Bronchial epithelial cell (primary cell): ENCODE data around the gene NPHP1. TPM values are rescaled to one million over a fixed set of nuclear protein-coding genes. Genes with fewer than 3 reads are reported as not detected.
"Not testable (repeated sequence)": the region's sequence is repeated elsewhere in the genome, so short reads cannot be mapped to it uniquely, and the experiment has no call there.

Experiments used
- DNase-seq: peaks from one replicate; pipeline ENCODE4 v3.0.0-alpha.2; 2010; ENCODE audit warnings: low read depth
- FAIRE-seq: peaks from 2 replicates; lab custom pipeline; 2011; peaks lifted over from hg19 to GRCh38; lab: Jason Lieb, UNC
- H3K27me3 ChIP-seq: 2 replicates; pipeline ENCODE4 v1.5.1; 2011; ENCODE audit warnings: low read length; ENCODE audit not compliant: control insufficient read depth, insufficient read depth
- H3K36me3 ChIP-seq: 2 replicates; pipeline ENCODE4 v1.5.1; 2011; ENCODE audit warnings: low read length; ENCODE audit not compliant: control insufficient read depth, insufficient read depth
- H3K4me3 ChIP-seq: 2 replicates; pipeline ENCODE4 v1.5.1; 2011; ENCODE audit warnings: mild to moderate bottlenecking, low read depth, low read length, control low read depth
- total RNA-seq: library from RNA; depleted of rRNA; stranded (reverse); fragments of >200 nt; gene quantifications from 2 replicates; pipeline ENCODE4 v1.2.1, GENCODE V29; 2014
- TF ChIP-seq, protein P1 (sequence below): IDR thresholded peaks from 2 replicates; pipeline ENCODE4 v1.5.1; 2011; ENCODE audit warnings: mild to moderate bottlenecking, moderate library complexity, low read length, control low read depth, inconsistent platforms; ENCODE audit not compliant: insufficient read depth, severe bottlenecking

The NPHP1 gene
- total RNA-seq, 1 donor from 2014 or later, result 1.6 TPM

DNA sequence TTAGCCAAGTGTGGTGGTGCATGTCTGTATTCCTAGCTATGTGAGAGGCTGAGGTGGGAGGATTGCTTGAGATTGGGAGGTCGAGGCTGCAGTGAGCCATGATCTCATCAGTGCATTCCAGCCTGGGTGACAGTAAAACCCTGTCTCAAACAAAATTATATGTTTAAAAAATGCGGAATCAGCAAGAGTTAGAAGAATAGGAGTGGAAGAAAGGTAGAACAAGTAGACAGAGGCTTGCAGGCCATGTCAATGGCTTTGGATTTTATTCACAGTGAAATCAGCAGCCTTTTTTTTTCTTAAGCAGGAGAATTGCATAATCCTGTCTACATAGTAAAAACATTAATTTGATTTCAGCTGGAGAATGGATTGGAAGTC, 15.4 kb upstream of the NPHP1 start:
- Histone ChIP-seq H3K36me3 (no peaks in the 10 kb centered on the region), H3K4me3 (no peak overlapping the region), H3K27me3 (no peaks in the 10 kb centered on the region)
- FAIRE-seq, result no peak
- TF ChIP-seq, protein P1, sequence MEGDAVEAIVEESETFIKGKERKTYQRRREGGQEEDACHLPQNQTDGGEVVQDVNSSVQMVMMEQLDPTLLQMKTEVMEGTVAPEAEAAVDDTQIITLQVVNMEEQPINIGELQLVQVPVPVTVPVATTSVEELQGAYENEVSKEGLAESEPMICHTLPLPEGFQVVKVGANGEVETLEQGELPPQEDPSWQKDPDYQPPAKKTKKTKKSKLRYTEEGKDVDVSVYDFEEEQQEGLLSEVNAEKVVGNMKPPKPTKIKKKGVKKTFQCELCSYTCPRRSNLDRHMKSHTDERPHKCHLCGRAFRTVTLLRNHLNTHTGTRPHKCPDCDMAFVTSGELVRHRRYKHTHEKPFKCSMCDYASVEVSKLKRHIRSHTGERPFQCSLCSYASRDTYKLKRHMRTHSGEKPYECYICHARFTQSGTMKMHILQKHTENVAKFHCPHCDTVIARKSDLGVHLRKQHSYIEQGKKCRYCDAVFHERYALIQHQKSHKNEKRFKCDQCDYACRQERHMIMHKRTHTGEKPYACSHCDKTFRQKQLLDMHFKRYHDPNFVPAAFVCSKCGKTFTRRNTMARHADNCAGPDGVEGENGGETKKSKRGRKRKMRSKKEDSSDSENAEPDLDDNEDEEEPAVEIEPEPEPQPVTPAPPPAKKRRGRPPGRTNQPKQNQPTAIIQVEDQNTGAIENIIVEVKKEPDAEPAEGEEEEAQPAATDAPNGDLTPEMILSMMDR, result no peak
- no peak for DNase-seq

DNA sequence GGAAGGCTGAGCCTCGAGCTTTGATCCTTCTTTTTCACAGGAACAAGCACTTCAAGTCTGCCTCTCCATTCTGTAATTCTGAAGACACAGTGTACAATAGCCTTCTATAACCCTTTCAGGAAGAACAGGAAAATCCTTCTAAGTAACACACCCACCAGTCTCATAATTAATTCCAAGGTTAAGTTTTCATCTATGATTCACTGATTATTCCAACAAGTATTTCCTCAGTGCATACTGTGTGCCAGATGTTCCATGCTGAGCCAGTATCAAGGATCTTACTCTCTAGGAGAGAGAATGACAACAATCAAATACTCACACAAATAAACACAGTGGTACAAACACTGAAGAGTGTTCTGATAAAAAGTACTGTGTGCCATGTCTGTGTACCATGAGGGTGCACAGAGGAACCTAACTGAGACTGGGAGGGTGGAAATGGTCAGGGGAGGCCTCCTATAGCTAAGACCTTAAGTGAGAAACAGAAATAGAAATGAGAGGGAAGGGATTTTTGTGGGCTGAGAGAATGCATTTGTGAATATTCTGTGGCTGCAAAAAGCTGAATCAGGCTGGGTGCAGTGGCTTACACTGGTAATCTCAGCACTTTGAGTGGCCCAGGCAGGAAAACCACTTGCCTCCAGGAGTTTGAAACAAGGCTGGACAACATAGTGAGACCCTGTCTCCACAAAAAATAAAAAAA, 14.8 kb upstream of the NPHP1 start:
- no peak for FAIRE-seq
- no peaks in the 10 kb centered on the region for H3K36me3 ChIP-seq
- DNase-seq, result peak; percentile 87
- TF ChIP-seq, protein P1, result no peak
- no peaks in the 10 kb centered on the region for H3K27me3 ChIP-seq
- no peak overlapping the region for H3K4me3 ChIP-seq

DNA sequence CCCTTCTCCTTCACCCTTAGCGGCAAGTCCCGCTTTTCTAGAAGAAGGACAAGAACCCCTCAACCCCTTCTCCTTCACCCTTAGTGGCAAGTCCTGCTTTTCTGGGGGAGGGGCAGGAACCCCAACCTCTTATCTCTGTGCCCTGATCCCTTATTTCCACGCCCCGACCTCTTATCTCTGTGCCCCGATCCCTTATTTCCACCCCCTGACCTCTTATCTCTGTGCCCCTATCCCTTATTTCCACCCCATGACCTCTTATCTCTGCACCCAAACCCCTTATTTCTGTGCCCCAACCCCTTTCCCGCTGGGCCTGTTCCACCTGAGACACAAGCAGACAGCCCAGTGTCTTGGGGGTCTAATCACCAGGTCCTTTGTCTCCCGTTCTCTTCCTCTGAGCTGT, 14.1 kb upstream of the NPHP1 start:
- FAIRE-seq, DNase-seq, H3K4me3 ChIP-seq, H3K36me3 ChIP-seq, H3K27me3 ChIP-seq: not testable (repeated sequence)

DNA sequence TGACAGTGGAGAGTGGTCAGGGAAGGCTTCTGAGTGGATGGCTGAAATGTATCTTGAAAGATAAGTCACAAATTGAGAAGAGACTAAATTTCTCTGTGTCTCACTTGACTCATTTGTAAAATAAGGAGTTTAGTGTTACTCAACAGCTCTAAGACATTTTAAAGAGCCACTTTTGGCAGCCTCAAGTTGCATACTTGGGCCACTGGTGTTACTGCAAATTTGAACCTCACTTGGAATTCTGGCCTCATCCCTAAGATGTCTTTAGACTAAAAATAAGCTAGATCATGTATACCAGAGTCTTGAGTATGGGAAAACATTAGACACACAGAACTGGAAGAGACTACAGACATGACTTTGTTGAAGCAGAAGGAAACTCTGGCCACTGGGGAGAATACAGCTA, 12.0 kb upstream of the NPHP1 start:
- H3K36me3 ChIP-seq, result no peaks in the 10 kb centered on the region
- FAIRE-seq (no peak), DNase-seq (no peak)
- no peak overlapping the region for H3K4me3 ChIP-seq
- TF ChIP-seq, protein P1, result no peak
- no peaks in the 10 kb centered on the region for H3K27me3 ChIP-seq

DNA sequence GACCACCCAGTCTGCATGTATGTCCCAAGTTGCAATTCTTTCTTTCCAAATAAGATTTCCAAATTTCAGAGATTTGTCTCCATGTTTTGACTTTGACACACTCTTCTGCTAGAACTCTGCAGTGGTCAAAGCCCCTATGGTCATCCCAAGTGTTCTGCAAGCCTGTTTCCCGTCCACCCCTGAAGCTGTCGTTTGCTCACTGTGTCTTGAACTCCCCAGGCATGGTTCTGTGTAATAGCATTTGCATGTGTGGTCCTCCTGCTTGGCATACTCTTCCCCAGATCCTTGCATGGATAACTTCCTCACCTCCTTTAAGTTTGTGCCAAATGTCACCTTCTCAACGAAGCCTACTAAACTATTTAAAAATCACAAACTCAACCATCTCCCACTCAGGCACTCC, 11.4 kb upstream of the NPHP1 start:
- Histone ChIP-seq H3K4me3 (no peak overlapping the region), H3K36me3 (no peaks in the 10 kb centered on the region), H3K27me3 (no peaks in the 10 kb centered on the region)
- FAIRE-seq, result no peak
- TF ChIP-seq, protein P1, result no peak
- no peak for DNase-seq

DNA sequence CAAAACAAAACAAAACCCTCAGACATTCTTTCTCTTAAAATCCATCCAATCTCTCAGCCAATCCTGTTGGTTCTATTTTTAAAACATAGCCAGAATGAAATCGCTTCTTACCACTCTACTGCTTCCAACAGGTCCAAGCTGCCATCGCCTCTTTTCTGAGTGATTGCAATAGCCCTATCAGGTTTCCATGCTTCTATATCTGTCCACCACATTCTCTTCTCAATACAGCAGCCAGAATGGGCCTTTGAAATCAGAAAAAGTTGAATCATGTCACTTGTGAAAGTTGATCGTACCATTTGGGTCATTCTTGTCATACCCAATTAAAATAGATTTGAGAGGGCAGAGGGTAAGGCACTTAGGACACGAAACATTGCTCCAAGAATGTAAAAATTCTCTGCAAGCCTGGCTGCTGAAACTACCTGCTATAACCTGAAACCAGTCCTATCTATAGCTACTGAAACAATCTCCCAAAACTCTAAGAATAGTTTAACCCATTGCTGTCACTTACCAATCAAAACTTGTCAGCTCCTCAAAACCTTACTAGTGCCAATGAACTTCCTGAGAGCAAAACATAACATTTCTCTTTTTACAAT, 10.8 kb upstream of the NPHP1 start:
- no peak for DNase-seq
- TF ChIP-seq, protein P1, result no peak
- Histone ChIP-seq H3K36me3 (no peaks in the 10 kb centered on the region), H3K27me3 (no peaks in the 10 kb centered on the region), H3K4me3 (no peak overlapping the region)
- FAIRE-seq, result no peak
